Gastrocnemius medialis (tissue), 4 donors: ENCODE data around the gene BACH1. TPM values are rescaled to one million over a fixed set of nuclear protein-coding genes. Genes with fewer than 3 reads are reported as not detected.

Source experiments
- ATAC-seq, 2 donors: fragments of 150-250 bp; one replicate each; pipeline ENCODE4 v1.9.1; 2016
- DNase-seq, 2 donors: peaks; one replicate each; pipeline ENCODE4 v3.0.0-alpha.2; 2019
- H3K27ac ChIP-seq, 4 donors: fragments of 200-600 bp; sonication (generic); 1 replicate in 1 of 4; 2 replicates in 3 of 4; pipeline ENCODE4 v1.5.1; 2016 to 2018; ENCODE audit warnings: mild to moderate bottlenecking in 2 of 4, moderate library complexity in 1 of 4
- H3K27me3 ChIP-seq, 3 donors: fragments of 200-600 bp; sonication (generic) in 2 of 3; 1 replicate in 1 of 3; 2 replicates in 2 of 3; pipeline versions ENCODE4 v1.5.1 to v1.6.0; 2016 to 2019; ENCODE audit warnings: mild to moderate bottlenecking in 1 of 3, moderate library complexity in 1 of 3
- H3K36me3 ChIP-seq, 2 donors: fragments of 200-600 bp; sonication (generic) in 1 of 2; one replicate each; pipeline ENCODE4 v1.5.1; 2017 to 2018
- H3K4me1 ChIP-seq, 2 donors: fragments of 200-600 bp; sonication (generic) in 1 of 2; one replicate each; pipeline ENCODE4 v1.5.1; 2016 to 2017; ENCODE audit warnings: mild to moderate bottlenecking in 2 of 2
- H3K4me3 ChIP-seq, 4 donors: fragments of 200-600 bp; sonication (generic) in 3 of 4; 1 replicate in 1 of 4; 2 replicates in 3 of 4; pipeline ENCODE4 v1.5.1; 2016 to 2019; ENCODE audit warnings: mild to moderate bottlenecking in 2 of 4
- H3K9me3 ChIP-seq, 3 donors: fragments of 200-600 bp; sonication (generic) in 2 of 3; 1 replicate in 1 of 3; 2 replicates in 2 of 3; pipeline ENCODE4 v1.5.1; 2016 to 2019
- POLR2A ChIP-seq, 2 donors: fragments of 450-650 bp; IDR thresholded peaks; one replicate each; pipeline ENCODE4 v1.6.1; 2017; ENCODE audit warnings: antibody characterized with exemption in 2 of 2, mild to moderate bottlenecking in 2 of 2, moderate library complexity in 2 of 2
- in situ Hi-C, 4 donors: fragments of 200-750 bp; cut with MboI; loops; one replicate each; pipeline versions ENCODE4 v1.15.0 to v1.8.0; 2017; ENCODE audit warnings: low sequenced_read_pairs in 4 of 4
- intact Hi-C: fragments of 100-400 bp; cut with DNase I; formaldehyde crosslinking; loops from one replicate; pipeline ENCODE4 v1.15.1; 2023; ENCODE audit warnings: low total_unique reads
- total RNA-seq, 4 donors: library from RNA; depleted of rRNA; stranded (reverse); fragments of >200 nt; gene quantifications; one replicate each; pipeline versions ENCODE4 v1.1.0 to v1.2.3, GENCODE V29; 2016
- TF ChIP-seq, protein P1 (sequence below), 5 experiments: fragments of 450-650 bp in 3 of 5; fragments of 200-600 bp in 2 of 5; sonication (generic) in 2 of 5; IDR thresholded peaks in 4 of 5; conservative IDR thresholded peaks in 1 of 5; 1 replicate in 4 of 5; 2 replicates in 1 of 5; pipeline ENCODE4 v1.5.1; 2016 to 2019; ENCODE audit warnings: antibody characterized with exemption in 5 of 5, mild to moderate bottlenecking in 3 of 5, moderate library complexity in 3 of 5

The BACH1 gene
- total RNA-seq, 4 donors from 2014 or later, result 52.4 to 72.7 (median 62.7) TPM

DNA sequence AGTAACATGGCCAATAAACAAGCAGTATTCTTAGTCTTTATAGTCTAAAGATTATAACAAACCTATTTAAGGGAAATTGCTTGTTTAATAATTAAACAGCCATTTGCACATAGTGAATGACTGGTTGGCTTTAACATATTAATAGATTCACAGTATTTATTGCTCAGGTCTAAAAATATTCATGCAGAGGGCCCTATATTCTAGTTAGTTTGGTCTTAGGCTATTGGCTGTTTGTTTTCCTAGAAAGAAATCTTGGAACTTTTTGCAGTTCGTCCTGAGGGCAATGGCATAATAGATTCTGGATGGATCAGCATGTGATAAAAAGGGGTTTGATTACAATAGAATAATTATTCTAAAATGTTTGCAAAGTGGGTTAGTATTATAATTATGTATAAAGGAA is 34.7 kb downstream of the BACH1 start:
- no peaks in the 10 kb centered on the region for H3K27me3 ChIP-seq
- TF ChIP-seq, protein P1, sequence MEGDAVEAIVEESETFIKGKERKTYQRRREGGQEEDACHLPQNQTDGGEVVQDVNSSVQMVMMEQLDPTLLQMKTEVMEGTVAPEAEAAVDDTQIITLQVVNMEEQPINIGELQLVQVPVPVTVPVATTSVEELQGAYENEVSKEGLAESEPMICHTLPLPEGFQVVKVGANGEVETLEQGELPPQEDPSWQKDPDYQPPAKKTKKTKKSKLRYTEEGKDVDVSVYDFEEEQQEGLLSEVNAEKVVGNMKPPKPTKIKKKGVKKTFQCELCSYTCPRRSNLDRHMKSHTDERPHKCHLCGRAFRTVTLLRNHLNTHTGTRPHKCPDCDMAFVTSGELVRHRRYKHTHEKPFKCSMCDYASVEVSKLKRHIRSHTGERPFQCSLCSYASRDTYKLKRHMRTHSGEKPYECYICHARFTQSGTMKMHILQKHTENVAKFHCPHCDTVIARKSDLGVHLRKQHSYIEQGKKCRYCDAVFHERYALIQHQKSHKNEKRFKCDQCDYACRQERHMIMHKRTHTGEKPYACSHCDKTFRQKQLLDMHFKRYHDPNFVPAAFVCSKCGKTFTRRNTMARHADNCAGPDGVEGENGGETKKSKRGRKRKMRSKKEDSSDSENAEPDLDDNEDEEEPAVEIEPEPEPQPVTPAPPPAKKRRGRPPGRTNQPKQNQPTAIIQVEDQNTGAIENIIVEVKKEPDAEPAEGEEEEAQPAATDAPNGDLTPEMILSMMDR (IDR thresholded peaks at IDR 0.05 in 4 of 5, conservative IDR thresholded peaks at IDR 0.05 in 1 of 5), result no peak
- TF ChIP-seq POLR2A (IDR thresholded peaks at IDR 0.05), result no peak
- H3K4me3 ChIP-seq, result peak overlapping the region in 3 of 4 donors; percentile 12 to 31 (median 16)
- intact Hi-C loops (loop anchor here (2.0 kb wide), 1 partner anchor 35 kb away; the partner anchor contains the start of gene BACH1), in situ Hi-C loops (no loop called here)
- ATAC-seq (no peak), DNase-seq (no peak)
- no peaks in the 10 kb centered on the region for H3K9me3 ChIP-seq
- peaks cover 0 to 19% of the 10 kb centered on the region in 2 donors for H3K36me3 ChIP-seq
- H3K4me1 ChIP-seq, result peaks cover 75 to 81% of the 10 kb centered on the region in 2 donors
- H3K27ac ChIP-seq, result peak overlapping the region; percentile 85 to 92 (median 88)

DNA sequence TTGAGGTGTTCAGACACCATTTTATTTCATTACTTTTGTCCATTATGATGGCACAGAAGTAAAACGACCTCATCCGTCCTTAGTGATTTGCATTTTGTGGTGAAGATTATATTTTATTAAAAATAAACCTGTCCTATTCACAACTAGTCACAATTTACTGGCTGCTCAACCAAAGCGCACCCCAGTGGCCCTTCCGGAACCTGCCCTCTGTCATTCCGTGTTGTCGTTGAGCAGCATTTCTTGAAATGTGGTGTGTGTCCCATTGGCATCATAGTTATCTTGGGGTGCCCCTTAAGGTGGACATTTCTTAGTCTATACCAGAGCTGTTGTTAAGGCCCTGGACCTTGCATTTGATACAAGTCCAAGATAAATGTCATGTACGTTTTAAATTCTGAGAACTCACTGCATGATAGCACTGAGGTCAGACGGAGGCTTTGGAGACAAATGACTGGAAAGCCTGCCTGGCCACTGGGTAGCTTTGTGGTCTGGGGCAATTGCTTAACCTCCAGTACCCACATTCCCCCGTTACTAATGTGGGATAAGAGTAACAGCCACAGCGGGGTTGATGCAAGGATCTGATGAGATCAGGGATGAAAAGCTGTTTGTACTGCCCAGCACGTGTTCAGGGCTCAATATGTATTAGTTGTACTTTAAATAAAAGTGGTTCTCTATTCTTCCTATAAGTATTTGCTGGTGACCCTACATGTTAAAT is 36.2 kb downstream of the BACH1 start:
- intact Hi-C loops, result no loop called here
- in situ Hi-C loops, result no loop called here
- Histone ChIP-seq H3K27ac (peak overlapping the region; percentile 85 to 92 (median 88)), H3K4me3 (no peak overlapping the region), H3K9me3 (no peaks in the 10 kb centered on the region), H3K36me3 (peaks cover 0 to 11% of the 10 kb centered on the region in 2 donors), H3K4me1 (peaks cover 66 to 87% of the 10 kb centered on the region in 2 donors), H3K27me3 (no peaks in the 10 kb centered on the region)
- ATAC-seq, result no peak
- TF ChIP-seq, protein P1 (IDR thresholded peaks at IDR 0.05 in 4 of 5, conservative IDR thresholded peaks at IDR 0.05 in 1 of 5), result no peak
- TF ChIP-seq POLR2A (IDR thresholded peaks at IDR 0.05), result no peak
- DNase-seq, result no peak

DNA sequence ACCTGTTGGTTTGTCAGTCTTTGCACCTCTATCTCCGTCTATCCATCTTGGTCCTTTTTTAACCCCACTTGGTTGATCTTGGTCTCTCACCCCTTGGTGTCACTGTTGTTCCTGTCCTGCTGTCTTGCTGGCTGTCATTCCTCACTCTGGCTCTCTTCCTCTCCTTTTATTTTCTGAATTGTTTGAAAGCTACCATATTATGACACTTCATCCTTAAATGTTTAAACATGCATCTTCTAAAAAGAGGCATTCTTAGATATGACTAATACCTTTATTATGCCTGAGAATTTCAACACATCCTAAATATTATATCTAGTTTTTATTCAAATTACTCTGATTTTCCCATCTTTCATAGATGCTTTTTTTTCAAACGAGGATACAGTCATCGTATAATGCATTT is 37.0 kb downstream of the BACH1 start:
- Histone ChIP-seq H3K4me1 (peaks cover 67 to 90% of the 10 kb centered on the region in 2 donors), H3K36me3 (peaks cover 0 to 2% of the 10 kb centered on the region in 2 donors), H3K27ac (peak overlapping the region; percentile 85 to 92 (median 88)), H3K27me3 (no peaks in the 10 kb centered on the region), H3K9me3 (no peaks in the 10 kb centered on the region), H3K4me3 (no peak overlapping the region)
- intact Hi-C loops, result no loop called here
- ATAC-seq (no peak), DNase-seq (no peak)
- no peak for TF ChIP-seq POLR2A (IDR thresholded peaks at IDR 0.05)
- TF ChIP-seq, protein P1 (IDR thresholded peaks at IDR 0.05 in 4 of 5, conservative IDR thresholded peaks at IDR 0.05 in 1 of 5), result no peak
- in situ Hi-C loops, result no loop called here

DNA sequence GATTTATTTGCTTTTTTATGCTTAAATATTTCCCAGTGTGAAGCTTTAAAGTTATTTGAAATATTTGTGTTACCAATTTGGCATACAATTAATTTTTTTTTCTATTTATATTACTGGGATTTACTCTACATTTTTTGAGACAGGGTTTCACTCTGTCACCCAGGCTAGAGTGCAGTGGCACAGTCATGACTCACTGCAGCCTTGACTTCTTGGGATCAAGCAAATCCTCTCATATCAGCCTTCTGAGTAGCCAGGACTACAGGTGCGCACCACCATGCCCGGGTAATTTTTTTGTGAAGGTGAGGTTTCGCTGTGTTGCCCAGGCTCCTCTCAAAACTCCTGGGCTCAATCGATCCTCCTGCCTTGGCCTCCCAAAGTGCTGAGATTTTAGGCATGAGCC is 39.5 kb downstream of the BACH1 start:
- Histone ChIP-seq H3K27ac (no peak overlapping the region), H3K4me1 (peaks cover 65 to 91% of the 10 kb centered on the region in 2 donors), H3K27me3 (no peaks in the 10 kb centered on the region), H3K4me3 (no peak overlapping the region), H3K9me3 (no peaks in the 10 kb centered on the region), H3K36me3 (no peaks in the 10 kb centered on the region)
- intact Hi-C loops (no loop called here), in situ Hi-C loops (no loop called here)
- ATAC-seq (no peak), DNase-seq (no peak)
- TF ChIP-seq POLR2A (IDR thresholded peaks at IDR 0.05), result no peak
- TF ChIP-seq, protein P1 (IDR thresholded peaks at IDR 0.05 in 4 of 5, conservative IDR thresholded peaks at IDR 0.05 in 1 of 5), result no peak
